GM19438 (cell line): ENCODE measurements around the gene EPN2.

ENCODE experiments used
- ATAC-seq: cut with Tn5 transposase; IDR thresholded peaks from one replicate; pipeline ENCODE4 v1.9.1; 2021; ENCODE audit warnings: low read depth; ENCODE audit not compliant: unreplicated experiment

EPN2 gene

GRCh38 chr17:19327031-19327783 lies 90.0 kb downstream of the EPN2 start:
- ATAC-seq = no peak

- no peak for ATAC-seq
Measured at GRCh38 chr17:19328441-19329061, 91.4 kb downstream of the EPN2 start.

DNA sequence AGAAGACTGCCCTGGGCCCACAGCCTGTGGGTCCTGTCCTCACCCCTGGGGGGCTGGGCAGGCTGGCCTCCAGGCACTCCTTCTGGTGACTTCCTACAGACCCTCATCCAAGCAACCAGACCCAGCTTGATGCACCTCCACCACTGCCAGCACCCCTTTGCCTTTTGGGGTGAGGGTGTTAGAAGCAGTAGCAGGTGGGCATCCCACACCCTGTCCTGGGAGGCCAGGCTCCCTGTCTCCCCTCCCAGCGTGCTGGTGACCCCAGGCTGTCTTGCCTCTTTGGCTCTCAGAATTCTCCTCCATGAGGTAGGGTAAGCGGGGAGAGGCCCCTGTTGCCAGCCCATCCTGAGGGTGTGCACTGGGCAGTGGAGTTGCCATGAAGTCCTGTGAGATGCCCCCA lies 92.0 kb downstream of the EPN2 start:
- no peak for ATAC-seq

DNA sequence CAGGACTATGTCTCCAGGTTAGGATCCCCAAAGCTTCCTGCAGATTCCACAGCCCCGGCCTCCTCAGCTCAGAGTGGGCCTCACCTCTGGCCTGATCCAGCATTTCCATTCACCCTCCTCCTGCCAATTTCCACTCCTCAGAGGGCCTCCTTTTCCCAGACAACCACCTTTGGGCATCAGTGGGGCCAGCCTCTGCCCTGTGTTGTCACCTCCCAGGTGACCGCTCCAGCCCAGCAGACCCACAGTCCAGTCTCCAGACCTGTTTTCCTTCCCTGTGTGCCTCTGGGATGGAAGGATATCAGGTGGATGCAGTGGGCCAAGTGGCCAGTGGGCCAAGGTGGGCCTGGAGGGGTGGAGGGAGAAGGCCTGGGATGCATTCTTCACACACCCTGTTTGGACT lies 92.7 kb downstream of the EPN2 start:
- ATAC-seq = no peak

GRCh38 chr17:19330271-19330670 lies 93.1 kb downstream of the EPN2 start:
- ATAC-seq = no peak

- ATAC-seq = no peak
Measured at GRCh38 chr17:19331134-19331533, 94.0 kb downstream of the EPN2 start.

DNA sequence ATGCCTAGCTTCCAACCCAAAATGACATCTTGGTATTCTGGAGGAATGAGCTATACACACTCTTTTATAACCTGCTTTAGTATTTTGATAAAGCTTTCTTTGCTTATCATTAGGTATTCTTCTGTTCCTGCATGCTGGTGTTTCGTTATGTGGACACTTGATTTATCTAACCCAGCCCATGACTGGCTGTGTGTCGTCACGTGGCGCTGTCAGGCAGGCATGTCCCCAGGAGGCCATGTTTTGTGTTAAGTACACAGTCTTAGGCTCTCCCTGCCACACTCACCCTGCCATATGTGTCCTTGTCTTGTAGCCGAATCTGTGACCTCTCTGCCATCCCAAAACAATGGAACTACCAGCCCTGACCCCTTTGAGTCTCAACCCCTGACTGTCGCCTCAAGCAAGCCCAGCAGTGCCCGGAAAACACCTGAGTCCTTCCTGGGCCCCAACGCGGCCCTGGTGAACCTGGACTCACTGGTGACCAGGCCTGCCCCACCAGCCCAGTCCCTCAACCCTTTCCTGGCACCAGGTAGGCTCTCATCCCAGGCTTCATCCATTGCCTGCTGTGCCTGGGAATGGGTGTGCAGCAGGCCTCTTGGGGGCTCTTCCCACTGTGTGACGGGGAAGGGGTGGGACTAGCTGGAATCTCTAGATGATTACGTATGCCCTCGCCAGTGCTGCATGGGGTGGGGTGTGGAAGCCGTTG lies 94.5 kb downstream of the EPN2 start:
- no peak for ATAC-seq

GRCh38 chr17:19332371-19333131 lies 95.4 kb downstream of the EPN2 start:
- no peak for ATAC-seq

- no peak for ATAC-seq
Measured at GRCh38 chr17:19333132-19333440, 95.9 kb downstream of the EPN2 start.

DNA sequence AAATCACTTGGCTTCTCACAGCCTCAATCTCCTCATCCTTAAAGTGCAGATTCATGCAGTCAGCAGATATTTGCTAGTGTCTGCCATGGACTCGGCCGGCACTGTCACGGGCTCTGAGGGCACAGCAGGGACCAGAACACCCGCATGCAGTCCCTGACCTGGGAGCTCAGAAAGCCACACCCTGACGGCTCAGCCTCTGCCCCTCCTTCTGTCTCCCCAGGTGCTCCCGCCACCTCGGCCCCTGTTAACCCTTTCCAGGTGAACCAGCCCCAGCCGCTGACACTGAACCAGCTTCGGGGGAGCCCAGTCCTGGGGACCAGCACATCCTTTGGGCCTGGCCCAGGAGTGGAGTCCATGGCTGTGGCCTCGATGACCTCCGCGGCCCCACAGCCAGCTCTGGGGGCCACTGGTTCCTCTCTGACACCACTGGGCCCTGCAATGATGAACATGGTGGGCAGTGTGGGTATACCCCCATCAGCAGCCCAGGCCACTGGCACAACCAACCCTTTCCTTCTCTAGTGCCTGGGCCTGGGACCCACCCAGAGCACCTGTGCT lies 96.6 kb downstream of the EPN2 start:
- ATAC-seq = no peak

- no peak for ATAC-seq
Measured at GRCh38 chr17:19334331-19334730, 97.2 kb downstream of the EPN2 start.

DNA sequence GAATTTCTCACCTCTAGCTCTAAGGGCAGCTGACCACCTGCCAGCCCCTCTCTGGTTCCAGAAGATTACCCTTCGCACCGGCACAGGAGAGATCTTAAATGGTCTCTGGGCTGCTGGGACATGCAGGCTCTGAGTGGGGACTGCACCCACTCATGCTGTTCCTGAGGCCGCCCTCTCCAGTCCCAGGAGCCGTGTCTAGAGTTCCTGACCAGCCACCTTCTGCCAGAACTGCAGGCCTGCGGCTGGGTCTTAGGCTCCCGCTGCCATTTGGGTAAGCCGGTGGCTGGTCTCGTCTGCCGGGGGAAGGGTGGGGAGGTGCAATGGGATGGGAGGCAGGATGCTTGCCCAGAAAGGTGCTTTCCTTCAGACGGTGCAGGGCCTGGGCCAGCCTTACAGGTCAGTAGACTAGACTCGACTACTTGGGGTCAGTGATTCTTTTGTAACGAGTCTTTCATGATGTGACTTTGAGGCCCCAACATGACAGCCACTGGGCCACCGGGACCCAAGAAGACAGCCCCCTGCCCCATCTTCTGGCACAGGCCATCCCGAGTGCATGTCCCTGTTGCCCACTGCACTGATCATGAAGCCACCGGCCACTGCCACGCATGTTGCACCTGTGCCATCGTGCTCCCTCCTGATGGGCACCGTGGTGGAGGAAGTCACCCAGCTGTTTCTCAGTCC lies 98.9 kb downstream of the EPN2 start:
- no peak for ATAC-seq

DNA sequence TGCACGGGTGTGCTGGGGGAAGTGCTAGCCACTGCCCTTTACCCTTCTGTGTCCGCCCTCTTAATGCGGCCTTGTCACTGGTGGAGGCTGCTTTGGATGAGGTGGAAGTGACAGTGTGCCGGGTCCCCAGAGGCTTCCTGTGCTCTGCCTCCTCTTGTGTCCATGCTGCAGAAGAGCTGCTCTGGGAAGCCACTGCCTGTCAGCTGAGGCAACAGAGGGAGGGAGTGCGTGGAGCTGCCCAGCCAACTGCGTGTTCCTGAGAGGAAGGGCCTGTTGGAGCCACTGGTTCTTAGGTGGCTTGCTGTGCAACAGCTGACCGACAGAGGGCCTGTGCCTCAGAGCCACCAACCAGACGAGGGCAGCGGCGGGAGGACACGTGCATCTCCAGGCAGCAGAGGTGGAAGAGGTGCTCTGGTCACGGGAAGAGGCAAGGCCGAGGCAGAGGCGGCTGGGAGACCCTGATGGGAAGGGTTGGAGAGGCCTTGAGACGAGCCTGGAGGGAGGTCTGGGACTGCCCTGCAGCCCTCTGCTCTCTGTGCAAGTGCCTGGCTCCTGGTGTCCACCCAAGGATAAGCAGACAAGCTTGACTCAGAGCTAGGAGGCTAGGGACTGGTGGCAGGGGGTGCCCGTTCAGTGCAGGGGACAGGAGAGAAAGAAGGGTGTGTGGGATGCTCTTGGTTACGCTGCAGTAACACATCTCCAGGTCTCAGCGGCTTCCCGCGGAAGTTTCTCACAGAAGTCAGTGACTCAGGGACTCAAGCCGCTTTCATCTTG lies 100.0 kb downstream of the EPN2 start:
- no peak for ATAC-seq

- no peak for ATAC-seq
Measured at GRCh38 chr17:19337712-19338023, 100.5 kb downstream of the EPN2 start.

- no peak for ATAC-seq
Measured at GRCh38 chr17:19338031-19338990, 101.1 kb downstream of the EPN2 start.

- ATAC-seq = no peak
Measured at GRCh38 chr17:19339341-19339815, 102.2 kb downstream of the EPN2 start.

- no peak for ATAC-seq
Measured at GRCh38 chr17:19341211-19341631, 104.1 kb downstream of the EPN2 start.
